Type B pancreatic cell (in vitro differentiated cells): ENCODE measurements around the gene TRAF3. TPM values are rescaled to one million over a fixed set of nuclear protein-coding genes. Genes with fewer than 3 reads are reported as not detected.

ENCODE experiments used
- DNase-seq: peaks from one replicate; pipeline ENCODE4 v3.0.0; 2021; ENCODE audit warnings: mixed read lengths; ENCODE audit not compliant: unreplicated experiment; ENCODE audit errors: extremely low spot score
- H3K27ac Mint-ChIP-seq: 2 replicates; pipeline ENCODE4 v1.8.0; 2021; ENCODE audit warnings: mild to moderate bottlenecking, mixed read lengths
- H3K27me3 Mint-ChIP-seq: 2 replicates; pipeline ENCODE4 v1.8.0; 2021; ENCODE audit warnings: mixed read lengths
- H3K36me3 Mint-ChIP-seq: 2 replicates; pipeline ENCODE4 v1.8.0; 2021; ENCODE audit warnings: mixed read lengths
- H3K4me1 Mint-ChIP-seq: one replicate; pipeline ENCODE4 v1.8.0; 2021; ENCODE audit warnings: mixed read lengths; ENCODE audit not compliant: unreplicated experiment
- H3K4me3 Mint-ChIP-seq: 2 replicates; pipeline ENCODE4 v1.8.0; 2021; ENCODE audit warnings: mild to moderate bottlenecking, mixed read lengths
- H3K9me3 Mint-ChIP-seq: 2 replicates; pipeline ENCODE4 v1.8.0; 2021; ENCODE audit warnings: mixed read lengths
- total RNA-seq: library from RNA; stranded (reverse); gene quantifications from 2 replicates; pipeline ENCODE4 v1.2.1, GENCODE V29; 2021; ENCODE audit warnings: low replicate concordance
- TF ChIP-seq, protein P1 (sequence below): fragments of 200-600 bp; sonication (generic); conservative IDR thresholded peaks from 2 replicates; pipeline ENCODE4 v1.5.0; 2021; ENCODE audit warnings: antibody characterized with exemption, mild to moderate bottlenecking

The TRAF3 gene
- total RNA-seq, 1 donor from 2014 or later: 24.0 TPM

DNA sequence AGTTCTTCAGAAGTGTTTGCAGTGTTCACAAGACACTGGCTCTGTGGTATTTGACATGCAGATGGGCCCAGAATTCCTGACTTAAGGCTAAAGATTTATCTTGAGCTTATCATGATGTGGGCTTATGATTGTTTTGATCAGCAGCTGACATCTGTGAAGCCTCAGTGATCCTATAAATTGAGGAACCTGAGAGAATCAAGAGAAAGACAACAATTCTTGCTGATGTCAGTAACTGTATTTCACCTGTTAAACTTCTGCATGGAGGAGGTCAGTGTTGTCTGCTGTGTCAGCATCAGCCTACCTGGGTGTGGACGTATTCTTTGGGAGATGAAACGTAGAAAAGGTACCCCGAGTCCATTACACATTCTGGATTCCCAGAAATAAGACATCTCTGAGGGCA lies 33.3 kb downstream of the TRAF3 start:
- Mint-ChIP-seq H3K36me3 (peaks cover 13% of the 10 kb centered on the region), H3K4me3 (no peak overlapping the region), H3K27me3 (no peaks in the 10 kb centered on the region), H3K4me1 (peaks cover 4% of the 10 kb centered on the region), H3K9me3 (peaks cover 2% of the 10 kb centered on the region), H3K27ac (no peak overlapping the region)
- no peak for DNase-seq
- TF ChIP-seq, protein P1, sequence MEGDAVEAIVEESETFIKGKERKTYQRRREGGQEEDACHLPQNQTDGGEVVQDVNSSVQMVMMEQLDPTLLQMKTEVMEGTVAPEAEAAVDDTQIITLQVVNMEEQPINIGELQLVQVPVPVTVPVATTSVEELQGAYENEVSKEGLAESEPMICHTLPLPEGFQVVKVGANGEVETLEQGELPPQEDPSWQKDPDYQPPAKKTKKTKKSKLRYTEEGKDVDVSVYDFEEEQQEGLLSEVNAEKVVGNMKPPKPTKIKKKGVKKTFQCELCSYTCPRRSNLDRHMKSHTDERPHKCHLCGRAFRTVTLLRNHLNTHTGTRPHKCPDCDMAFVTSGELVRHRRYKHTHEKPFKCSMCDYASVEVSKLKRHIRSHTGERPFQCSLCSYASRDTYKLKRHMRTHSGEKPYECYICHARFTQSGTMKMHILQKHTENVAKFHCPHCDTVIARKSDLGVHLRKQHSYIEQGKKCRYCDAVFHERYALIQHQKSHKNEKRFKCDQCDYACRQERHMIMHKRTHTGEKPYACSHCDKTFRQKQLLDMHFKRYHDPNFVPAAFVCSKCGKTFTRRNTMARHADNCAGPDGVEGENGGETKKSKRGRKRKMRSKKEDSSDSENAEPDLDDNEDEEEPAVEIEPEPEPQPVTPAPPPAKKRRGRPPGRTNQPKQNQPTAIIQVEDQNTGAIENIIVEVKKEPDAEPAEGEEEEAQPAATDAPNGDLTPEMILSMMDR: no peak

DNA sequence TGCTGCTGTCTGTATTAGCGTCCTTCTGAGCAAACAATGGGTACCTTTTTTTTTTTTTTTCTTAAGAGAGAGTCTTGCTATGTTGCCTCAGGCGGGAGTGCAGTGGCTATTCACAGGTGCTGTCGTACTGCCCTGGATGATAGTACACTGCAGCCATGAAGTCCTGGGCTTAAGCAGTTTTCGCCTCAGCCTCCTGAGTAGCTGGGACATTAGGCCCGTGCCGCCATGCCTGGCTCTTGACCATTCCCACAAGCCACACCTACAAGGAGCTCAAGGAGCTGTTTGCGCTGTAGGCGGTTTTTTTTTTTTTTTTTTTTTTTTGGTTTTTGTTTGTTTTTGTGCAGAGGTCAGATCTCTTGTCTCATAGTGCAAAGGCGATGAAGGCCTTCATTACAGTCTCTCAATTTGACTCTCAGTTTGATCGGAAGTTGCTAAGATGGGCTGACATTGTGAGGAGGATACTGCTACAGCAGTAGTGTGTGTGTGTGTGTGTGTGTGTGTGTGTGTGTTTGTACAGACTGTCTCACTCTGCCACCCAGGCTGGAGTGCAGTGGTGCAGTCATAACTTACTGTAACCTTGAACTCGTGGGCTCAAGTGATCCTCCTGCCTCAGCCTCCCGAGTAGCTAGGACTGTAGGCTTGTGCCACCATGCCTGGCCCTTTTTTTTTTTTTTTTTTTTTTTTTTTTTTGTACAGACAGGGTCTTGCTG lies 34.2 kb downstream of the TRAF3 start:
- TF ChIP-seq, protein P1: no peak
- peaks cover 4% of the 10 kb centered on the region for H3K9me3 Mint-ChIP-seq
- H3K4me3 Mint-ChIP-seq: no peak overlapping the region
- no peaks in the 10 kb centered on the region for H3K27me3 Mint-ChIP-seq
- no peak overlapping the region for H3K27ac Mint-ChIP-seq
- H3K4me1 Mint-ChIP-seq: peaks cover 4% of the 10 kb centered on the region
- DNase-seq: no peak
- H3K36me3 Mint-ChIP-seq: peaks cover 13% of the 10 kb centered on the region

DNA sequence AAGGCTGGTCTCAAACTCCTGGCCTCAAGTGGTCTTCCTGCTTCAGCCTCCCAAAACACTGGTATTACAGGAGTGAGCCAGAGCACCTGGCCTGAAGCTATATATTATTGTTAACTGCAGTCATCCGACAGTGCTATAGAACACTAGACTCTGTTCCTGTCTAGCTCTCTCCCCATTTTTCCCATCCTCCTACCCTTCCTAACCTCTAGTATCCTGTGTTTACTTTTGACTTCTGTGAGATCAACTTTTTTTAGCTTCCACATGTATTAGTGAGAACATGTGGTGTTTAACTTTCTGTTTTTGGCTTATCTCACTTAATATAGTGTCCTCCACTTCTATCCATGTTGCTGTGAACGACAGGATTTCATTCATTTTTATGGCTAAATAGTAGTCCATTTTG lies 34.7 kb downstream of the TRAF3 start:
- Mint-ChIP-seq H3K9me3 (peaks cover 4% of the 10 kb centered on the region), H3K27ac (no peak overlapping the region), H3K4me1 (peaks cover 6% of the 10 kb centered on the region), H3K36me3 (peaks cover 13% of the 10 kb centered on the region), H3K4me3 (no peak overlapping the region), H3K27me3 (no peaks in the 10 kb centered on the region)
- DNase-seq: no peak
- TF ChIP-seq, protein P1: no peak

DNA sequence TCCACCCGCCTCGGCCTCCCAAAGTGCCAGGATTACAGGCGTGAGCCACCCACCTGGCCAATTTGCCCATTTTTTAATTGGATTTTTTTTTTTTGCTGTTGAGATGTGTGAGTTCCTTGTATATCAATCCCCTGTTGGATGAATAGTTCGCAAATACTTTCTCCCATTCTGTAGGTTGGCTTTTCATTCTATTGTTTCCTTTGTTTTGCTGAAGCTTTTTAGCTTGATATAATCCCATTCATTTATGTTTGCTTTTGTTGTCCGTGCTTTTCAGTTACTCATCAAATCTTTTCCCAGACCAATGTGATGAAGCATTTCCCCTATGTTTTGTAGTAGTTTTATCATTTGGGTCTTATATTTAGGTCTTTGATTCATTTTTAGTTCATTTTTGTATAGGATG lies 36.4 kb downstream of the TRAF3 start:
- DNase-seq: no peak
- Mint-ChIP-seq H3K9me3 (peaks cover 4% of the 10 kb centered on the region), H3K4me1 (peaks cover 17% of the 10 kb centered on the region), H3K27ac (no peak overlapping the region), H3K36me3 (peaks cover 13% of the 10 kb centered on the region), H3K27me3 (no peaks in the 10 kb centered on the region), H3K4me3 (no peak overlapping the region)
- TF ChIP-seq, protein P1: no peak

DNA sequence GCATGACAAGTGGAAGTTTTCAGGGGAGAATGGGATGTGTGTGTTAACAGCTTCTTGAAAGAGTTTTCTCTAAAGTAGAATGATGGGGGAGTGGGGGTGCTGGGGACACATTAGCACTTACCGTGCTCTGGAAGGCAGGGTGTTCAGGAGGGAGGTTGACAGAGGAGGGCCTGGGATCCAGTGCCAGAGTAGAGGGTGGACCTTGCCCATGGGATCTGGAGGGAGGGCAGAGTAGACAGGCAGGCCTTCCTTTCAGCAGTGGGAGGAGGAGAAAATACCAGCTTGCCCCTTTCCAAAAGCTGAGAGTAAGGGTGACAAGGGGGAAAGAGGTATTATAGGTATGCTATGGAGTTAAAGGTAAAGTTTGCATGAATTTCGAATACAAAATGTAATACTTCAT lies 40.1 kb downstream of the TRAF3 start:
- H3K27me3 Mint-ChIP-seq: no peaks in the 10 kb centered on the region
- TF ChIP-seq, protein P1: no peak
- H3K4me1 Mint-ChIP-seq: peaks cover 28% of the 10 kb centered on the region

More for the DNA sequence above, 40.1 kb downstream of the TRAF3 start:
- no peak for DNase-seq
- no peak overlapping the region for H3K4me3 Mint-ChIP-seq
- peaks cover 4% of the 10 kb centered on the region for H3K9me3 Mint-ChIP-seq
- H3K27ac Mint-ChIP-seq: no peak overlapping the region
- peaks cover 8% of the 10 kb centered on the region for H3K36me3 Mint-ChIP-seq
